Measurements from ENCODE around the gene MGME1.

Gene MGME1

DNA sequence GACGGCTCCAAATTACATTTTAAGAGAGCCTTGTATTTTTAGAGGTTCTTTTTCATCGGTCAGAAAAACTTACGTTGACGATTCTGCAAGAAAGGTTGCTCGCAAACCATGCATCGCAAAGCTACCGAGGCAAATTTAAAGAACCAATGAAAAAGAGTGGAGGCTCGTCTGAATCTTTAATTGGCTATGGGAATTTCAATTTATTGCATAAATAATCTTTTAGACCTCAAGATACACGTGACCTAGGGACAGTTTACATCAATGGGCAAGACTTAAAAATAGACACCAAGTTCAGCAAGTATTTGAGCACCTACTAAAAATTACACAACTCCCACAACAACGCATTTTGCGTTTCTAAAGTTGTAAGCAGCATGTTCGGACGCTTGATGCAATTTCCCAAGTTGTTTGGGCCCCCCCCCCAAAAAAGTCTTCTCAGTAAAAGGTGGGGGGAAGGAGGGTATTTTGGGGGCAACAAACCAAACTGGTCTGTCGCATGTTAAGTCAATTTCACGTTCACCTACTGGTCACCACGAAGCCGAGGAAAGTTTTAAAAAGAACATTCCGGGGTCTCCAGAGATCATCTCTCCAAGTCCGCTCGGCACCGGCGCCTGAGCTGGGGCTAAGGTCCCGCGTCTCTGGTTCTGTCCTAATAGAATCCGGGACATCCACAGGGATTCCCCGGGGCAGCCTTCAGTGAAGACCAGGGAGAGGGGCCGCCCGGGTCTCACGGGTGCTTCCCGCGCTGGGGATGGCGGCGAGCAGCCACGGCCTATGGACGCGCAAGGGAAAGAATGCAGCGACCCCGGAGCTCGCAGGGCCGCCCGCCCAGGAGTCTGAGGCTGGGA is 1.1 kb upstream of the MGME1 start:
- DNase-seq (ENCODE audit: low read depth, low spot score), result no peak
- Histone ChIP-seq H3K27ac (peak overlapping the region; percentile 99), H3K9ac (ENCODE audit: insufficient read length) (peak overlapping the region; percentile 93), H3K4me3 (peak overlapping the region; percentile 80), H3K36me3 (ENCODE audit: insufficient read depth, low read length) (peaks cover 72% of the 10 kb centered on the region), H3K9me3 (ENCODE audit: low read depth, low read length) (no peaks in the 10 kb centered on the region)
- TF ChIP-seq FOXP2 (optimal IDR thresholded peaks at IDR 0.05; ENCODE audit: control extremely low read depth, extremely low read length, insufficient read depth) (no peak), POLR2AphosphoS5 (IDR thresholded peaks at IDR 0.05; ENCODE audit: borderline replicate concordance, low read depth, low read length) (0 out of 2 replicates have a peak, but pooled peaks have one; percentile 6)

GRCh38 chr20:17969278-17969883 is 563 bp downstream of the MGME1 start:
- Histone ChIP-seq H3K4me3 (peak overlapping the region; percentile 80), H3K27ac (peak overlapping the region; percentile 99), H3K9ac (ENCODE audit: insufficient read length) (peak overlapping the region; percentile 93), H3K36me3 (ENCODE audit: insufficient read depth, low read length) (peaks cover 58% of the 10 kb centered on the region), H3K9me3 (ENCODE audit: low read depth, low read length) (no peaks in the 10 kb centered on the region)
- no peak for DNase-seq (ENCODE audit: low read depth, low spot score)
- TF ChIP-seq EZH2 (IDR thresholded peaks at IDR 0.05) (no peak), FOXP2 (optimal IDR thresholded peaks at IDR 0.05; ENCODE audit: control extremely low read depth, extremely low read length, insufficient read depth) (no peak), POLR2AphosphoS5 (IDR thresholded peaks at IDR 0.05; ENCODE audit: borderline replicate concordance, low read depth, low read length) (no peak)

- no peak for DNase-seq (ENCODE audit: low read depth, low spot score)
- H3K4me3 ChIP-seq, result peak overlapping the region; percentile 80
- TF ChIP-seq EZH2 (IDR thresholded peaks at IDR 0.05), result no peak
- no peak for TF ChIP-seq POLR2AphosphoS5 (IDR thresholded peaks at IDR 0.05; ENCODE audit: borderline replicate concordance, low read depth, low read length)
- no peak for TF ChIP-seq FOXP2 (optimal IDR thresholded peaks at IDR 0.05; ENCODE audit: control extremely low read depth, extremely low read length, insufficient read depth)
- peak overlapping the region; percentile 99 for H3K27ac ChIP-seq
- no peaks in the 10 kb centered on the region for H3K9me3 ChIP-seq (ENCODE audit: low read depth, low read length)
- H3K9ac ChIP-seq (ENCODE audit: insufficient read length), result peak overlapping the region; percentile 93
- peaks cover 56% of the 10 kb centered on the region for H3K36me3 ChIP-seq (ENCODE audit: insufficient read depth, low read length)
Observed at GRCh38 chr20:17969884-17970409, 1.1 kb downstream of the MGME1 start.

DNA sequence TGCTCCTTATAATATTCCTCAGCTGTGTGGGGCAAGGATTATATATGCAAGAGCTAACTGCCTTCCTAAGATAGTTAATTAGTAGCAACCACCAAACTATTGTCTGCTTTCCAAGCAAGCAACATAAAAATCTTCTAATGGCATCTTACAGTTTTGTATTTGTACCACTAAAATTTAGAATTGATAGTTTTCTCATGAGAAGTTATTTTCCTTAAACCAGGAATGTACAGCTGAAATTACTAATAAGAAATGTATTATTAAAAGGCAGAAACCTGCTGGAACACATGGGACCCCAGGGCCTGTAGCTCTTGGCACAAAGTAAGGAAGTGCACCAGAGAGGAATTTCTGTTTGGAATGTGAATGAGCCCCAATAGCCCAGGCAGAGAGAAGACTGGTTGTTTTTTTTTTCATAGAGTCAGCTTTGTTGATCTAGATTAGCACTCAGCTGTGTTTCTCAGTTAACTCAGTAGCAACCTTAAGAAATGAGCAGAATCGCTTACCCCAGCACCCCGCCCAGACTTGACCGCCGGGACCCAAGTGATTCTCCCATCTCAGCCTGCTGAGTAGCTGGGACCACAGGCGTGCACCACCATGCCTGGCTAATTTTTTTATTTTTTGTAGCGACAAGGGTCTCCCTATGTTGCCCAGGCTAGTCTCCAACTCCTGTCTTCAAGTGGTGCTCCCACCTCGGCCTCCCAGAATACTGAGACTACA is 2.6 kb downstream of the MGME1 start:
- peak overlapping the region; percentile 99 for H3K27ac ChIP-seq
- peak overlapping the region; percentile 80 for H3K4me3 ChIP-seq
- no peaks in the 10 kb centered on the region for H3K9me3 ChIP-seq (ENCODE audit: low read depth, low read length)
- TF ChIP-seq EZH2 (IDR thresholded peaks at IDR 0.05), result no peak
- TF ChIP-seq POLR2AphosphoS5 (IDR thresholded peaks at IDR 0.05; ENCODE audit: borderline replicate concordance, low read depth, low read length), result no peak
- TF ChIP-seq FOXP2 (optimal IDR thresholded peaks at IDR 0.05; ENCODE audit: control extremely low read depth, extremely low read length, insufficient read depth), result no peak
- no peak for DNase-seq (ENCODE audit: low read depth, low spot score)
- peaks cover 51% of the 10 kb centered on the region for H3K36me3 ChIP-seq (ENCODE audit: insufficient read depth, low read length)
- peak overlapping the region; percentile 93 for H3K9ac ChIP-seq (ENCODE audit: insufficient read length)

DNA sequence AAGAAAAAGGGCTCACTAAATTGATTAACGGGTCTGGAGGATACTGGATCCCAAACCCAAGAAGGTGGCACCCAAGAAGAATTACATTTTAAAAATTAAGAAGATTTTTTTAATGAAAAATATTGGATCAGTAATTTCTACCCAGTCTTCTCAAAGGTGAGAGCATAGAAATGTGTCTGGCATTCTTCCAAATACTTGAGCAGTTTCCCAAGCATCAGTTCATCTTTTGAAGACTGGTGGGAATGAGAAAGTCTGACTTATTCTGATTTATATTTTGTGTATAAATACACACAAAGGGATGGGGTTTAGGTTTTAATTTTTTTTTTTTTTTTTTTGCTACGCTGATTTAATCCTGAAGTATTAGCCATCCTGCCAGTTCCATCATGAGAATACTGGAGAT is 3.3 kb downstream of the MGME1 start:
- H3K9me3 ChIP-seq (ENCODE audit: low read depth, low read length), result no peaks in the 10 kb centered on the region
- TF ChIP-seq EZH2 (IDR thresholded peaks at IDR 0.05) (no peak), FOXP2 (optimal IDR thresholded peaks at IDR 0.05; ENCODE audit: control extremely low read depth, extremely low read length, insufficient read depth) (no peak), POLR2AphosphoS5 (IDR thresholded peaks at IDR 0.05; ENCODE audit: borderline replicate concordance, low read depth, low read length) (no peak)
- H3K4me3 ChIP-seq, result peak overlapping the region; percentile 80
- H3K9ac ChIP-seq (ENCODE audit: insufficient read length), result peak overlapping the region; percentile 93
- H3K36me3 ChIP-seq (ENCODE audit: insufficient read depth, low read length), result peaks cover 48% of the 10 kb centered on the region
- no peak for DNase-seq (ENCODE audit: low read depth, low spot score)
- H3K27ac ChIP-seq, result peak overlapping the region; percentile 99

- no peaks in the 10 kb centered on the region for H3K9me3 ChIP-seq (ENCODE audit: low read depth, low read length)
- no peak overlapping the region for H3K4me3 ChIP-seq
- H3K36me3 ChIP-seq (ENCODE audit: insufficient read depth, low read length), result peaks cover 36% of the 10 kb centered on the region
- no peak for DNase-seq (ENCODE audit: low read depth, low spot score)
- TF ChIP-seq EZH2 (IDR thresholded peaks at IDR 0.05) (no peak), POLR2AphosphoS5 (IDR thresholded peaks at IDR 0.05; ENCODE audit: borderline replicate concordance, low read depth, low read length) (no peak), FOXP2 (optimal IDR thresholded peaks at IDR 0.05; ENCODE audit: control extremely low read depth, extremely low read length, insufficient read depth) (no peak)
- H3K27ac ChIP-seq, result no peak overlapping the region
- no peak overlapping the region for H3K9ac ChIP-seq (ENCODE audit: insufficient read length)
Observed at GRCh38 chr20:17976305-17976704, 7.5 kb downstream of the MGME1 start.

- Histone ChIP-seq H3K4me3 (no peak overlapping the region), H3K9ac (ENCODE audit: insufficient read length) (no peak overlapping the region), H3K27ac (no peak overlapping the region), H3K9me3 (ENCODE audit: low read depth, low read length) (no peaks in the 10 kb centered on the region), H3K36me3 (ENCODE audit: insufficient read depth, low read length) (peaks cover 35% of the 10 kb centered on the region)
- DNase-seq (ENCODE audit: low read depth, low spot score), result no peak
- TF ChIP-seq POLR2AphosphoS5 (IDR thresholded peaks at IDR 0.05; ENCODE audit: borderline replicate concordance, low read depth, low read length) (no peak), EZH2 (IDR thresholded peaks at IDR 0.05) (no peak), FOXP2 (optimal IDR thresholded peaks at IDR 0.05; ENCODE audit: control extremely low read depth, extremely low read length, insufficient read depth) (no peak)
Observed at GRCh38 chr20:17985388-17986018, 16.7 kb downstream of the MGME1 start.

Measured in SK-N-MC (cell line).